Astrocyte of the spinal cord (primary cell): ENCODE measurements around the gene FBXL17.

Source experiments
- DNase-seq: peaks from one replicate; pipeline ENCODE4 v3.0.0; 2011; ENCODE audit warnings: low read depth, low spot score
- H3K4me3 ChIP-seq: 2 replicates; pipeline ENCODE4 v1.5.1; 2011; ENCODE audit warnings: low read depth, mild to moderate bottlenecking, low read length, moderate library complexity
- CTCF ChIP-seq: IDR thresholded peaks from 2 replicates; pipeline ENCODE4 v1.5.1; 2012; ENCODE audit warnings: low read depth, mild to moderate bottlenecking, low read length, inconsistent platforms
- in situ Hi-C: cut with HindIII; loops from 2 replicates; pipeline ENCODE4 v1.10.0; 2017; ENCODE audit warnings: low sequenced_read_pairs

FBXL17 gene

GRCh38 chr5:107959573-107960279, 422.2 kb downstream of the FBXL17 start:
- no peak overlapping the region for H3K4me3 ChIP-seq
- in situ Hi-C loops: no loop called here
- TF ChIP-seq CTCF: no peak
- DNase-seq: no peak

- TF ChIP-seq CTCF: no peak
- DNase-seq: no peak
- H3K4me3 ChIP-seq: no peak overlapping the region
- in situ Hi-C loops: no loop called here
These were observed 423.0 kb downstream of the FBXL17 start for GRCh38 chr5:107958861-107959260.

- in situ Hi-C loops: no loop called here
- TF ChIP-seq CTCF: no peak
- no peak overlapping the region for H3K4me3 ChIP-seq
- DNase-seq: no peak
These were observed 423.5 kb downstream of the FBXL17 start for GRCh38 chr5:107958432-107958831.

- TF ChIP-seq CTCF: no peak
- no peak for DNase-seq
- in situ Hi-C loops: no loop called here
- H3K4me3 ChIP-seq: no peak overlapping the region
These were observed 424.8 kb downstream of the FBXL17 start for GRCh38 chr5:107957051-107957450.

GRCh38 chr5:107955321-107955720, 426.6 kb downstream of the FBXL17 start:
- DNase-seq: no peak
- in situ Hi-C loops: no loop called here
- no peak for TF ChIP-seq CTCF

GRCh38 chr5:107954254-107954653, 427.6 kb downstream of the FBXL17 start:
- no peak overlapping the region for H3K4me3 ChIP-seq
- TF ChIP-seq CTCF: no peak
- no peak for DNase-seq
- in situ Hi-C loops: no loop called here

More at GRCh38 chr5:107955321-107955720, 426.6 kb downstream of the FBXL17 start:
- H3K4me3 ChIP-seq: no peak overlapping the region
